Stimulated activated CD4-positive, alpha-beta T cell treated with anti-CD3 and anti-CD28 coated beads, Interleukin-2, amount 100 ng/mL, for 48 hours (primary cell): ENCODE data around the gene PRDM11.

ENCODE experiments used
- DNase-seq, 2 donors: peaks; one replicate each; pipeline ENCODE4 v3.0.0-alpha.2; 2020

The PRDM11 gene

DNA sequence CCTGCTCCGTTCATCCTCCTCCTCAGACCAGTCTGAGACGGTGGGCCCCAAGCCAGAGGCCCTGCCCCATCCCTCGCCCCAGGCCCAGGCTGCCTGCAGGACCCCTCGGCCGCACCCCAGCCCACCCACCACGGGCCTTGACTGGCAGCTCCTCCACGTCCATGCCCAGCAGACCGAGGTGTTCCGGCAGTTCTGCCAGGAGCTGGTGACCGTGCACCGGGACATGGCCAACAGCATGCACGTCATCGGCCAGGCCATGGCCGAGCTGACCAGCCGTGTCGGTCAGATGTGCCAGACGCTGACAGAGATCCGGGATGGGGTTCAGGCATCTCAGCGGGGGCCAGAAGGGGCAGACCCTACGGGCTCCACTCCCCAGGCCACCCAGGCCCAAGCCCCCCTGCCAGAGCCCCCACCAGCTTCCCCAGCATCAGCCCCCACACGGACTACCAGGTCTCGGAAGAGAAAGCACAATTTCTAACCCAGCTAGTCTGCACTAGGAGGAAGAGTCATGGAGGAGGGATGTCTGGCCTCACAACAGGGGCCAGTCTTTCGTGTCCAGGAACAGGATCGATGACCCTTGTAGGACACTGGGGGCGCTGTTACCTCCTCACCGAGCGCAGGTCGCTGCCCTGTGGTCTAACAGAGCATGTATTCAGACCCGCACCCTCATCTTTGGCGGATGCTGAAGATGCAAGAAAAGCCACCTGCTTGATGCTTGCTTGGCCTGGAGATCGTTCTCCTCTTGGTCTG lies 66.3 kb downstream of the PRDM11 start:
- DNase-seq: no peak

DNA sequence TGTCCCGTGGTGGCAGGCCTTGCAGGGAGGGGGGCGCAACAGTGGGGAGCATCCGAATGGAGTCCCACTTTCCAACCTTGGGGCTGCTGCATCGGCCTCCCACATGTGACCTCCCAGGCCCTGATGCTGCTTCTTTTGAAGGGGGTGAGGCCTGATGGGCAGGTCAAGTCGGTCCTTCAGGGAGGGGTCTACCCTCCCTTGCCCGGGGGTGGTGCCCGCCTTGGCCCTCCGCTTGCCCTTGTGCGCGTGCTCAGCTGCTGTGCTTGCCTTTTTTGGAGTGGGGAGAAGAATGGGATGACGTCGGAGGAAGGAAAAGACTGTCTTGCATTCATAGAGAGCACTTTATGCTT lies 66.9 kb downstream of the PRDM11 start:
- no peak for DNase-seq

DNA sequence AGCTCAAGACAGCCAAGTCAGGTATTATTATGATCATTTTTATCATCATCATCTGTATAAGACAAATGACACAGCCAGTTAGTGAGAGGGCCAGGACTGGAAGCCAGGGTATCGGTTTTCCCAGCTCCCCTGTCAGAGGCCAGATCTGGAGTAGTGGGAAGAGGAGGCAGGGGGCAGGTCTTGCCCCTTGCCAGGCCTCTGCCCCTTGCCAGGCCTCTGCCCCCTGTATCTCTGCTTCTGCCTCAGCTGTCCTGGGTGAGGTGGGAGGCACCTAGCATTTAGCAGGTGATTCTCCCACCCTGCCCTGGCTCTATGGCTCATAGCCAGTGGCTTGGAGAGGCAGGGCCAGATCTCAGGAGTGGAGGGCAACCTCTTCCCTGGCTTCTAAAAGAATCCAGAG lies 67.3 kb downstream of the PRDM11 start:
- DNase-seq: no peak

DNA sequence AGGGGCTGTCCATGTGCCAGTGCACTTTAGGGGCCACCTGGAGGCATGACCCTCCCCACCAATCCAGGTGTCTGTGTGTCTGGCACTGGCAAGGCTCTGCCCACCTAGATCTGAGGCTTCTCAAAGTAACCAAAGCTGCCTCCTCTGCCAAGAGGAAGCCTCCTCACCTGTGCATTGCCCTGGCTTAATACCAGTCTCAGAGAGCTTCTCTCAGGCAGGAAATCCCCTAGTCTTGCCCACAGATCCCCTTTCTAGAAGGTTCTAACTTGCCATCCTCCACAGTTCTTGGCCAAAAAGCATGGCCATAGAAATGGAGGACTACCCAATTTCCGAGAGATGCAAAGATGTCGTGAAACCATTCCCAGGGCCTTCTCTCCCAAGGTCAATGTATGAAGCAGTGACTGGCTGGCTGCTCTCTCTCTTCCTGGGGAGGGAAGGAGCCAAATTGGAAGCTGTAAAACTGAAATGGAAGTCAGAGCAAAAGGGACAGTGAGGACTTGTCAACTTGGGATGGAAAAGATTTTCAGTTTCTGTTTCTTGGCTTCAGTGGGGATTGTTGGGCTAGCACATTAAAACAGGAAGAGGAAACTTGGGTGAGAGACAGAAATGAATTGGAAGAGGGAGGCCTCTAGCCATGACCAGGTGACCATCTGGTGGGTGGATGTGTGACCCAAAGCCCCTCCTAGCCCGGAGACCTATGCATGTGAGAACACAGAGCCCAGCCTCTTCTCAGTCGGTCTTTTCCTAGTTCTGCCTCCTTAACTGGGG lies 68.8 kb downstream of the PRDM11 start:
- DNase-seq: no peak

DNA sequence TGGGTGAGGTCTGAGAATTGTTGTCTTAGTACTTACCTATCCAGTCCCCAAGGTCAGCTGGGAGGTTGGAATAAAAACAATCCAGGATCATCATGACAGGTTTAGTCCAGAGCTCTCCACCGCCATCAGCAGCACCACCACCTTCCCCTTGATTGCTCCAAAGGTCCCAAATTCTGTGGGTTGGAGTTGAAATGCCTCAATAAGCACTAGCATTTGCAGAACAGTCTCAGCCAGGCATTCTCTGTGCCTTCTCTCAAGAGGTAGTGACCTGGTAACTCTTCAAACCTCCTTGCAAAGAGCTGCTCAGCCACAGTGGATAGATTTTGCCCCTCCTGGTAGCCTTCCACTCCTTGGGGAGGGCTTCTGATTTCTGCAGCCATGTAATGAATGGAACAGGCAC lies 69.6 kb downstream of the PRDM11 start:
- no peak for DNase-seq

DNA sequence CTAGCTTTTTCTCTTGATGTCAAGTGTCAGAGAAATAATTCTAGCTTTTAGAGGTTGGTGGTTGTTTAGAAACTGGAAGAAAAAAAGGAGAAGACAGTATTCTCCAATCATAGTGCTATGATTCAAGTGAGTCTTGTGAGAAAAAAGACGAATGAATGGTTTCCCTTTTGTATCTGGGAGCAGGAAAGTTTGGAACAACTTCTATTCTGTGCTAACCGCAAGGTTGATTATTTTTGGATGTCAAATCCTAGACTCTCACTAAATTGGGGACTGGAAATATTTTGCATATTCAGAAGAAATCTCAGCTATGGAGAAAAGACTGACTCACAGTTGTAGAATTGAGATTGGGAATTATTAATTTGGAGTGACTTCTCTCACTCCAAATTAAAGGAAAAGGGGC lies 70.5 kb downstream of the PRDM11 start:
- DNase-seq: no peak

DNA sequence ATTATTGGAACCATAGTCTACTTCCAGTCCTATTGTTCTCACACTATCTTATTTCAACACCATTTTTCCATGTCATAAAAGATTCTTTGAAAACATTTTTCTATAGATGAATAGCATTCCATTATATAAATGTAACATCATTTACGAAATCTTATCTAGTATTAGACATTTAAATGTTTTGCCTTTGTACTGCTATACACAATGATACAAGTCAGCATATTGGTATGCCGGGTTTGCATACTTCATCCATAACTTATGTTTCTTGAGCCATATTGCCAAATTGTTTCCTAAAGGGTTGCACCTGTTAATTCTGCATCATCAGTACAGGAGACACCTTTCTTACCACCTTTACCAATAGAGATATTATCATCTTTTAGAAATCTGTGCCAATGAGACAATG lies 71.6 kb downstream of the PRDM11 start:
- DNase-seq: no peak

DNA sequence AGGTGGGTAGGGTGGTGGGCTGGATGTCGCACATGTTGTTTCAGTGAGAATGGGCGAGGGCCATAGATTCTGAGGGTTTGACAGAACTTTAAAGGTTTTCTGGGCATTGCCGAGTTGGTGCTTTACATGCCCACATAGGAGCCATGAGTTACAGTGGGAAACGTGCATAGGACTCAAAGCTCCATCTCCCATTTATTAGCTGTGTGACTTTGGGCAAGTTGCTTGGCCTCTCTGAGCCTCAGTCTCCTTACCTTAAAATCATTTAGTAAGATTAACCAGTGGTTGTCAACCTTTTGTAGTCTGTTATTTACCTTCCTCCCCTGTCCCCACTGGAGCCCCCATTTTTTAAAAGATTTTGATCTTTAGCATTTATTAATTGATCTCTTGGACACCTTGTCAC lies 72.3 kb downstream of the PRDM11 start:
- no peak for DNase-seq

DNA sequence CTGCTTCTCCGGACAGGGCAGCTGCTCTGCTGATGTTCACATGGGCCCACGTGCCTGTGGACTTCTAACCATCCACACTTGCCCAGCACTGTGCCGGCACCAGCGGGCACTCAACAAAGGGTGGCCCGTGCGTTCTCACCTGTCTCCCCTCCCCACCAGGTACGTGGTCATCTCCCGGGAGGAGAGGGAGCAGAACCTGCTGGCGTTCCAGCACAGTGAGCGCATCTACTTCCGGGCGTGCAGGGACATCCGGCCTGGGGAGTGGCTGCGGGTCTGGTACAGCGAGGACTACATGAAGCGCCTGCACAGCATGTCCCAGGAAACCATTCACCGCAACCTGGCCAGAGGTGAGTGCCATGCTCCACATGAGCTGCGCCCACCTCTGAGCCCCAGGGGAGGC lies 73.0 kb downstream of the PRDM11 start:
- no peak for DNase-seq

DNA sequence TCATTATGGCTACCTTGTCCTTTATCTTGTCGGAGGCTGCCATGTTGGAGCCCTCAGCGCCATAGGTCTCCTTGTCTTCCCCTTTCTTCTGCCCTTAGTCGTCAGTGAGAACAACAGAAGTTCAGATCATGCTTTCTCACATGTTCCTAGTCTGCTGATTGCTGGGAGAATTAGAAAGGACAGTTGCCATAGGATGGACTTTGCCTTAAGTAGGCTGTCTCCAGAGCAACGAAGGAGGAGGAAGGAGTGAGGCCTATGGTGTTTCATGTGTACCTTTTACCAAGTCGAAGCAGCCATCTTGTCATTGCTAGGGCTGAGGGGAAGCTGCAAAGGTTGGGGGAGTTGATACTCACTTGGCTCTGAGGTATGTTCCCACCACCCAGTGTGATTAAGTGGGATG lies 77.1 kb downstream of the PRDM11 start:
- no peak for DNase-seq

DNA sequence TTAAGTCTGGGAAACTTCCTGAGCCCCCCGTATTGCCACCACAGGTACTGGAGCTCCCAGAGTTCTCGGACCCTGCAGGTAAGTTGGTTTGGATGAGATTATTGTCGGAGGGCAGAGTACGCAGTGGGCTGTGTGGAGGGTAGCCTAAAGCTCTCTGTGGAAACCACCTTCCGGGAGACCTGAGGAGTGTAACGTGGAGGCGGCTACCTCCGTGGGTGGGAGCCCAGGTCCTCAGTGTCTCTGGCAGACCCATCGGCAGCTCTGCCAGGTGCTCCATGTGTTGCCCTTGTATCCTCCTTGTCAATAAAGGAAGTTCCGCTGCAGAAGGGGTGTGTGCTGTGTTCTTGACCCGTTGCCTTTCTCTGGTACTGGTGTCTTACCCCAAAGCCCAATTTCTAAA lies 78.3 kb downstream of the PRDM11 start:
- no peak for DNase-seq

DNA sequence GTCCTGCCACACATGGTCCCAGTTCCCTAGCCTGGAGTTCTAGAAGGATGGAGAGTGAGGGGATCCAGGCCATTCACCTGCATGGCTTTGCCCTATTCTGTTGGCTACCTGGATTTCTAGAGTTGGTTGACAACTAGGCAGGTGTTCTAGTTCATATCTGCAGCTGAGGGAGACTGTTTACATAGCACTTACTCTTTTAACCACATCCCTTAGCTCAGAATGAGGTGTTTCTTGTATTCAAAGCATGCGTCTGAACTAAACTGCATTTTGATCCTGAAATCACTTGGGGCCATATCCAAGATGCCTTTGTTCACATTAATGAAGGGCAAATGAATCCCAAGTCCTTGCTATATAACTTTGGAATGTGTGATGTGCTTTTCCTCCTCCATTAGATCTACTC lies 78.8 kb downstream of the PRDM11 start:
- DNase-seq: no peak

DNA sequence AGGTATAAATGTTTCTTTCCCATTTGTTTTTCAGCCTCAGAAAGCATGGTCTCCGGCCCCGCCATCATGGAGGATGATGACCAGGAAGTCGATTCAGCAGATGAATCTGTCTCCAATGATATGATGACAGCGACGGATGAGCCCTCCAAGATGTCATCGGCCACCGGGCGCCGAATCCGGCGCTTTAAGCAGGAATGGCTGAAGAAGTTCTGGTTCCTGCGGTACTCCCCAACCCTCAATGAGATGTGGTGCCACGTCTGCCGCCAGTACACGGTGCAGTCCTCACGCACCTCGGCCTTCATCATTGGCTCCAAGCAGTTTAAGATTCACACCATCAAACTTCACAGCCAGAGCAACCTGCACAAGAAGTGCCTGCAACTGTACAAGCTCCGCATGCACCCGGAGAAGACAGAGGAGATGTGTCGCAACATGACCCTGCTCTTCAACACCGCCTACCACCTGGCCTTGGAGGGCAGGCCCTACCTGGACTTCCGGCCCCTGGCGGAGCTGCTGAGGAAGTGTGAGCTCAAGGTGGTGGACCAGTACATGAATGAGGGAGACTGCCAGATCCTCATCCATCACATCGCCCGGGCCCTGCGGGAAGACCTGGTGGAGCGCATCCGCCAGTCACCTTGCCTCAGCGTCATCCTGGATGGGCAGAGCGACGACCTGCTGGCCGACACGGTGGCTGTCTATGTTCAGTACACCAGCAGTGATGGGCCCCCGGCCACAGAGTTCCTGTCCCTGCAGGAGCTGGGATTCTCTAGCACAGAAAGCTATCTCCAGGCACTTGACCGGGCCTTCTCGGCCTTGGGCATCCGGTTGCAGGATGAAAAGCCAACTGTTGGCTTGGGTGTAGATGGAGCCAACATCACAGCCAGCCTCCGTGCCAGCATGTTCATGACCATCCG lies 79.8 kb downstream of the PRDM11 start:
- DNase-seq: no peak

DNA sequence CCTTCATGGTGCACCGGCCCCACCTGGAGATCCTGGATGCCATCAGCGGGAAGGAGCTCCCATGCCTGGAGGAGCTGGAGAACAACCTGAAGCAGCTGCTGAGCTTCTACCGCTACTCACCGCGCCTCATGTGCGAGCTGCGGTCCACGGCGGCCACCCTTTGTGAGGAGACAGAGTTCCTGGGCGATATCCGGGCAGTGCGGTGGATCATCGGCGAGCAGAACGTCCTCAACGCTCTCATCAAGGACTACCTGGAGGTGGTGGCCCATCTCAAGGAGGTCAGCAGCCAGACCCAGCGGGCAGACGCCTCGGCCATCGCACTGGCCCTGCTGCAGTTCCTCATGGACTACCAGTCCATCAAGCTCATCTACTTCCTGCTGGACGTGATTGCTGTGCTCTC lies 80.5 kb downstream of the PRDM11 start:
- no peak for DNase-seq

DNA sequence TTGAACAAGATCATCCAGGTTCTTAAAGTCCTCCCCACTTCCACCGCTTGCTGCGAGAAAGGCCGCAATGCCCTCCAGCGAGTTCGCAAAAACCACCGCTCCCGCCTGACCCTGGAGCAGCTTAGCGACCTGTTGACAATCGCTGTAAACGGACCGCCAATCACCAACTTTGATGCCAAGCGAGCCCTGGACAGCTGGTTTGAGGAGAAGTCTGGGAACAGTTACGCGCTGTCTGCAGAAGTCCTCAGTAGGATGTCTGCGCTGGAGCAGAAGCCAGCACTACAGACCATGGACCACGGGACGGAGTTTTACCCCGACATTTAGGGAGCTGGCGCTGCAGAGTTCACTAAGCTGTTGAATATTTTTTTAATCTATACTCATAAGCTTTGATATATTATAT lies 81.4 kb downstream of the PRDM11 start:
- no peak for DNase-seq

DNA sequence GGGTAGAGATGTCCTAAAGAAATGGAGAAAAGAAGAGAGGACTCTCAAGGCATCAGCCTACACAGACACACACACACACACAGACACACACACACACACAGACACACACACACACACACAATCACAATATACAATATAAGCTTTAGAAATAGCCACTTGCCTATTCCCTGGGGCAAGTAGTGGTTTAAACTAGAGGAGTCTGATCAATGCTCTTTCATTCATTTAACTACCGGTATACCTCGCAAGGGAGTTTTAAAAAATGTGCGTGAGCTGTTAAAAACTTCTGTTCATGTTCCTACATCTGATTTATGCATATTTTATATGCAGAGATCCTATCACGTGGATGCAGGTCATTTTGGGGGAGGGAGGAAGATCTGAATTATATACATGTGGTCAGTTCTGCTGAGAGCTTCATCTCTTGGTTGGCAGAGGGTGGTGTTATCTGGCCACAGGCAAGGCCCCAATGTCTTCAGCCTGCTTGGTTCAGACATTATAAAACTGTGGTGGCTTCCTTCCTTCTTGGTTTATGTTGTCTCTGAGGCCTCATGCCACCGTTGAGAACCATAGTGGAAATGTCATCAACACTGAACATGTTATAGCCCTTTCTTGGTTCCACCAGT lies 83.1 kb downstream of the PRDM11 start:
- no peak for DNase-seq

DNA sequence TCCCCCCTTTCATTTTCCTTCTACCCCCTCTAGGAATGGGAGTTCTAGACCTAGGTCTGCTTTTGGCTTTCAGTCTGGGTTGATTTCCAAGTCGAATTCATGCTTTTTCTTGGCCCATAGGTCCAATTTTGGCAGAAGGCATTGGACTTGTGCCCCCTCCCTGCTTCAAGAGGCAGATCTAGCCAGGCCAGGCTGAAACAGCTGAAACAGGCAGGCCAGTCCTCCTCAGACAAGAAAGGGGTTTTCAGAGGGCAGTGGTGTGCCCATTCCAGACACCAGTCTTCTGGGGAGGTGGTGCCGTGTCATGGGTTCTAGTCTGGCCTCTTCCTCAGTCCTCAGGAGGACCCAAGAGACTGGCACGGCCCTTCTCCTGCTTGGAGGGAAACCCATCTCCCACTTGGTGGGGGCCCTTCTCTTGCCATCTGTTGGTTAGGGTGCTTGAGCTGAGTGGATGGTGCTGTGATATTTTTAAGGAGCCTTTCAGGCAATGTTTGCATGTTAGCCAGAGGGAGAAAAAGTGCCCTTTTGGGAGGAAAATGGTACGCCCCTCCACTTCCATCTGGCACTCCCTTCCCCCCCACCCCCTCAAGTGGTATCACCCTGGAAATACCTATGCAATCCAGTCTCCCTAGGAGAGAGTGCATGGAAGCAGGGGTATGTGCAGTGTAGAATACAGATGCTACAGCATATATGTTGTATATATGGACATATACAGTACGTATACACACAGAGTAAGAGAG lies 86.1 kb downstream of the PRDM11 start:
- DNase-seq: no peak

DNA sequence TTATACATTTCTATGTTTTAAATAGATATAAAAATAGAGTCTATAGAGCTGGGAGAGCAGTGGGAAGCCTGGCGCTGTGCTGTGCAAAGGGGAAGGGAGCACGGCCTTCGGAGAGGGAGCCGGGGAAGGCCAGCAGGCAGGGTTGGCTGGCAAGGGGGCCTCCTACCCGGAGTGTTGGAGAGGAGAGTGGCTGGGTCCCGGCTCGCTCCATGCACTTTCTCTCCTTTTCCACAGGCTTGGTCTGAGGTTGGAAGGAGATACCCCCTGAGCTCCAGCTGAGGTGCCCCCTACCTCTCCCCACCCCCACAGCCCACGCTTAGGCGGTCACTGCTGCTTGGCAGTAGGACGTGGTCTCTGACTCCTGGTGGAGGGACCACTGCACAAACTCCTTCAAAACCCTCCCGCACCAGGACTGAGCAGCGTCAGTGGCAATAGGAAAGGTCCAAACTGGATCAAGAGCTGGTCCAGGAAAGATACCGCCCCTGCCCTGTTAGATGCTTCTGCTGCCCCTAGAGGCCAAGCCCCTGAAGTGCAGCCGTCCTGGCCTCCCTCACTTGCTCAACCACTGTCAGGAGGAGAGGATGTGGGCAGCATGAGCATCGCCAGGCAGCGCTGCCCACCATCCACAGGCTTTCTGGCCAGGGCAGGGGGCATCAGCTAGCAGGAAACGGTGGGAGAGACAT lies 86.8 kb downstream of the PRDM11 start:
- DNase-seq: peak; percentile 70 to 72

DNA sequence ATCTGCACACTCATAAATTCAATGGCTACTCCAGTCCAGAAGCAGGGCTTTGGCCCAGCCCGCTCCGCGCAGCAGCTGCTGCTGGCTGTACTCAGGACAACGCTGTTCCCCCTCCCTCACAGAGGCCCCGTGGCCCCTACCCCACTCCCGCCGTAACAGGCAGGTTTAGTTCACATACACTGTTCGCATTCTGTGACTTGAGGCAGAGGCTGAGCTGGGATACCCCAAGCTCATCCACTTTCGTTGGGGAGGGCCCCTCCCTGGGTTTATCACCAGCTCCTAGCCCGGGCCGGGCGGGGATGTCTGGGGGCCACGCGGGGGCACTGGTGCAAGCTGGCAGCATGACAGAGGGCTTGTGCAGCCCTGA lies 87.3 kb downstream of the PRDM11 start:
- DNase-seq: no peak

DNA sequence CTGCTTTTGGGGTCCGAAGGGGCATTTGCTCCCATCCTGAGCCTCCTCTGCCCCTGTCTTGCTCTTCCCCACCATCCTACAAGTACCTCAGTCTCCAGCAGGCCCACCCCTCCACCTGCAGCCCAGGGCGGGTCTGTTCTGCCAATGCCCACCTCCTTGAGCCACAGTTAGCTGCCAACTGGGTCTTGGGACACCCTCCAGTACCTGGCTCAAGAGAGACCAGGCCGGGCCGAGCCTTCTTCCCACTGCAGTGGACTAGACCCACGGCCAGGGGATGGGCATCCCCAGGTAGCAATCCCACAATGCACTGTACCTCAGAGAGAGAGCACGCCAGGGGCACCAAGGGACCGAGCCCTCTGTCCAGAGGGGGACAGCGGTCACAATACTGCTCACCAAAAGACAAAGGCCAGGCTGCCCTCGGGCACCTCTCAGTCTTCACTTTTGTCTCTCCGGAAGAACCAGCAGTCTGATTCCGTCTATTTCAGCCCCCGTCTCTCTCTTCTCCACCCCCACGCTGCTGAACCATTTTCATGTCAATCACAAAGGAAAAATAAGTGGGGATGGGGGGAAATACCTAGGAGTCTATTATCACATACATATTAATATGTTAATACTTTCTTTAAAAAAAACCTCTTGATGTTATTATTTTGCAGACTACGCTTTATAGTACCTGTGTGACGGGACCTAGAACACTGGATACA lies 88.0 kb downstream of the PRDM11 start:
- DNase-seq: no peak

DNA sequence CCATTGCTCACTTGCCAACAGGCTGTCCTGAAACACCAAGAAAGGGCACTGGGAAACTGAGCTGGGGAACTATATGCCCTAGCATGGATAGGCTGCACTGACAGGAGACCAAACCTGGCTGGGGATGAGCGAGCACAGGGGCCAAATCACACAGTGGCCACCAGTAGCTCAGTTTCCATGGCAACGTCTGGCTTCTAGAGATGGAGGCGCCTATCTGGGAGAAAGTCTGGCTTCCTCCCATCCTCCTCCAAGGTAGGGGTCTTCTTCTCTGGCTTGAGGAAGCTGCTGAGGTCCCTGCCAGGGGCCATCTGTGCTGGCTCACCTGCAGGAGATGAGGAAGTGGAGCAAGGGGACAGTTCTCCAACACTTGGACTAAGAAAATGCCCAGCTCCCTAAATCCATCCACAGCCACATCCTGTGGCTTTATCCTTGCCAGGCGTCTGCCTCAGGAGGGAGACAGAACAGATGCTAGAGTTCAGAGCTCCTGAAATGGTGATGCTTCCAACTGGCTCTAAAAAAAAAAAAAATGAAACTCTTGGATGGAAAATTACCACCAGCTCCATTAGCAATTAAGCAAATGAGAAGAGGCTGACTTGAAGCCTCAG lies 91.4 kb downstream of the PRDM11 start:
- no peak for DNase-seq
